Lung microvascular endothelial cell (primary cell): Measurements from ENCODE around the gene SLC6A20. TPM values are rescaled to one million over a fixed set of nuclear protein-coding genes. Genes with fewer than 3 reads are reported as not detected.

Experiments used
- DNase-seq, 2 donors: peaks; one replicate each; pipeline versions ENCODE4 v3.0.0 to v3.0.0-alpha.2; 2010; ENCODE audit warnings: low read depth in 2 of 2
- total RNA-seq: library from RNA; depleted of rRNA; stranded (reverse); fragments of >200 nt; gene quantifications from 2 replicates; pipeline ENCODE4 v1.2.1, GENCODE V29; 2014

SLC6A20 gene
- total RNA-seq, 1 donor from 2014 or later = not detected

- DNase-seq = no peak
Measured at GRCh38 chr3:45724911-45725310, 71.4 kb downstream of the SLC6A20 start.

- DNase-seq = no peak
Measured at GRCh38 chr3:45719655-45720487, 76.5 kb downstream of the SLC6A20 start.

GRCh38 chr3:45716790-45717336 lies 79.5 kb downstream of the SLC6A20 start:
- no peak for DNase-seq

- no peak for DNase-seq
Measured at GRCh38 chr3:45715945-45716344, 80.4 kb downstream of the SLC6A20 start.

- DNase-seq = no peak
Measured at GRCh38 chr3:45712434-45713110, 83.8 kb downstream of the SLC6A20 start.

- peak in 1 of 2 donors; percentile 29 for DNase-seq
Measured at GRCh38 chr3:45711931-45712330, 84.4 kb downstream of the SLC6A20 start.

GRCh38 chr3:45705839-45706808 lies 90.2 kb downstream of the SLC6A20 start:
- DNase-seq = no peak

Other genes with a start within 250 kb of the SLC6A20 start
- gene LIMD1, start 201.8 kb downstream of the SLC6A20 start, total RNA-seq = 12.0 and 15.1 TPM in 2 replicates
- gene SACM1L, start 107.1 kb downstream of the SLC6A20 start, total RNA-seq = 18.1 and 35.7 TPM in 2 replicates
- gene LZTFL1, start 45.6 kb upstream of the SLC6A20 start, total RNA-seq = 5.7 and 5.8 TPM in 2 replicates
- gene CCR9, start 90.0 kb upstream of the SLC6A20 start, total RNA-seq = not detected in 2 replicates
- not detected in 2 replicates for gene CXCR6, start 146.9 kb upstream of the SLC6A20 start, total RNA-seq
- 9.6 and 11.5 TPM in 2 replicates for gene FYCO1, start 199.3 kb upstream of the SLC6A20 start, total RNA-seq
- gene XCR1, start 230.9 kb upstream of the SLC6A20 start, total RNA-seq = not detected in 2 replicates